ENCODE data around the gene ZKSCAN3. TPM values are rescaled to one million over a fixed set of nuclear protein-coding genes. Genes with fewer than 3 reads are reported as not detected.

ZKSCAN3 gene
- total RNA-seq, 1 experiment from 2014 or later, result 5.6 TPM

Small RNA genes lying within 50 kb of the gene (small RNA-seq; reads per million reads assigned to genes)
- gene AL021997.1, result 0 reads per million in 2 experiments
- 0 to 0.02 reads per million in 2 experiments for gene AL021997.2
- gene RNU2-45P, result 0 reads per million in 2 experiments

Other genes with a start within 250 kb of the ZKSCAN3 start
- gene ZSCAN16, start 225.3 kb upstream of the ZKSCAN3 start, total RNA-seq (2014; rRNA removed; shearing (Covaris generic)), result 5.6 and 7.9 TPM in 2 replicates
- gene ZKSCAN8, start 208.1 kb upstream of the ZKSCAN3 start, total RNA-seq (2014; rRNA removed; shearing (Covaris generic)), result 13.1 and 14.8 TPM in 2 replicates
- 10.4 and 10.9 TPM in 2 replicates for gene ZSCAN9, start 124.7 kb upstream of the ZKSCAN3 start, total RNA-seq (2014; rRNA removed; shearing (Covaris generic))
- gene ZKSCAN4, start 97.7 kb upstream of the ZKSCAN3 start, total RNA-seq (2014; rRNA removed; shearing (Covaris generic)), result 2.6 and 3.4 TPM in 2 replicates
- not detected in 2 replicates for gene NKAPL, start 90.7 kb upstream of the ZKSCAN3 start, total RNA-seq (2014; rRNA removed; shearing (Covaris generic))
- gene ZSCAN26, start 82.8 kb upstream of the ZKSCAN3 start, total RNA-seq (2014; rRNA removed; shearing (Covaris generic)), result 10.6 and 11.0 TPM in 2 replicates
- gene PGBD1, start 68.4 kb upstream of the ZKSCAN3 start, total RNA-seq (2014; rRNA removed; shearing (Covaris generic)), result 4.5 and 5.2 TPM in 2 replicates
- gene ZSCAN31, start 13.8 kb upstream of the ZKSCAN3 start, total RNA-seq (2014; rRNA removed; shearing (Covaris generic)), result 31.9 and 41.4 TPM in 2 replicates
- gene ZSCAN12, start 49.8 kb downstream of the ZKSCAN3 start, total RNA-seq (2014; rRNA removed; shearing (Covaris generic)), result 3.9 and 5.7 TPM in 2 replicates
- not detected in 2 replicates for gene ZSCAN23, start 93.5 kb downstream of the ZKSCAN3 start, total RNA-seq (2014; rRNA removed; shearing (Covaris generic))
- not detected in 2 replicates for gene GPX6, start 165.8 kb downstream of the ZKSCAN3 start, total RNA-seq (2014; rRNA removed; shearing (Covaris generic))
- not detected in 2 replicates for gene GPX5, start 175.9 kb downstream of the ZKSCAN3 start, total RNA-seq (2014; rRNA removed; shearing (Covaris generic))